Glomerular visceral epithelial cell (primary cell): ENCODE results near the gene SYT9.

Experiments
- DNase-seq: peaks from one replicate; pipeline ENCODE4 v3.0.0-alpha.2; 2016; ENCODE audit errors: extremely low spot score

The SYT9 gene

GRCh38 chr11:7423946-7424345 is 172.2 kb downstream of the SYT9 start:
- DNase-seq = no peak

GRCh38 chr11:7427733-7428132 is 176.0 kb downstream of the SYT9 start:
- DNase-seq = no peak

GRCh38 chr11:7428196-7428595 is 176.5 kb downstream of the SYT9 start:
- no peak for DNase-seq

- DNase-seq = no peak
Measured at GRCh38 chr11:7430496-7430895, 178.8 kb downstream of the SYT9 start.

GRCh38 chr11:7435176-7435575 is 183.5 kb downstream of the SYT9 start:
- no peak for DNase-seq

- DNase-seq = no peak
Measured at GRCh38 chr11:7436146-7436545, 184.4 kb downstream of the SYT9 start.

- DNase-seq = no peak
Measured at GRCh38 chr11:7436657-7437056, 185.0 kb downstream of the SYT9 start.

- DNase-seq = no peak
Measured at GRCh38 chr11:7437696-7438095, 186.0 kb downstream of the SYT9 start.

GRCh38 chr11:7439746-7440320 is 188.1 kb downstream of the SYT9 start:
- DNase-seq = no peak

GRCh38 chr11:7442588-7443215 is 191.0 kb downstream of the SYT9 start:
- DNase-seq = peak; percentile 27

- no peak for DNase-seq
Measured at GRCh38 chr11:7444091-7444981, 192.6 kb downstream of the SYT9 start.

GRCh38 chr11:7445564-7445963 is 193.9 kb downstream of the SYT9 start:
- DNase-seq = no peak

- no peak for DNase-seq
Measured at GRCh38 chr11:7448201-7448600, 196.5 kb downstream of the SYT9 start.

- DNase-seq = no peak
Measured at GRCh38 chr11:7449211-7449840, 197.6 kb downstream of the SYT9 start.

GRCh38 chr11:7449841-7450214 is 198.1 kb downstream of the SYT9 start:
- DNase-seq = no peak

- no peak for DNase-seq
Measured at GRCh38 chr11:7450836-7451235, 199.1 kb downstream of the SYT9 start.

GRCh38 chr11:7451520-7451919 is 199.8 kb downstream of the SYT9 start:
- no peak for DNase-seq

- no peak for DNase-seq
Measured at GRCh38 chr11:7451952-7452494, 200.3 kb downstream of the SYT9 start.

GRCh38 chr11:7454854-7455253 is 203.2 kb downstream of the SYT9 start:
- DNase-seq = no peak

- no peak for DNase-seq
Measured at GRCh38 chr11:7457211-7457610, 205.5 kb downstream of the SYT9 start.

GRCh38 chr11:7462706-7463105 is 211.0 kb downstream of the SYT9 start:
- DNase-seq = no peak

- DNase-seq = no peak
Measured at GRCh38 chr11:7467652-7468051, 215.9 kb downstream of the SYT9 start.
